HG02798 (cell line): ENCODE results near the gene GYPC.
"Not testable (repeated sequence)": the region's sequence is repeated elsewhere in the genome, so short reads cannot be mapped to it uniquely, and the experiment has no call there.

Experiments
- ATAC-seq: cut with Tn5 transposase; IDR thresholded peaks from one replicate; pipeline ENCODE4 v1.9.1; 2021; ENCODE audit warnings: mild to moderate bottlenecking; ENCODE audit not compliant: unreplicated experiment, poor library complexity

GYPC gene

DNA sequence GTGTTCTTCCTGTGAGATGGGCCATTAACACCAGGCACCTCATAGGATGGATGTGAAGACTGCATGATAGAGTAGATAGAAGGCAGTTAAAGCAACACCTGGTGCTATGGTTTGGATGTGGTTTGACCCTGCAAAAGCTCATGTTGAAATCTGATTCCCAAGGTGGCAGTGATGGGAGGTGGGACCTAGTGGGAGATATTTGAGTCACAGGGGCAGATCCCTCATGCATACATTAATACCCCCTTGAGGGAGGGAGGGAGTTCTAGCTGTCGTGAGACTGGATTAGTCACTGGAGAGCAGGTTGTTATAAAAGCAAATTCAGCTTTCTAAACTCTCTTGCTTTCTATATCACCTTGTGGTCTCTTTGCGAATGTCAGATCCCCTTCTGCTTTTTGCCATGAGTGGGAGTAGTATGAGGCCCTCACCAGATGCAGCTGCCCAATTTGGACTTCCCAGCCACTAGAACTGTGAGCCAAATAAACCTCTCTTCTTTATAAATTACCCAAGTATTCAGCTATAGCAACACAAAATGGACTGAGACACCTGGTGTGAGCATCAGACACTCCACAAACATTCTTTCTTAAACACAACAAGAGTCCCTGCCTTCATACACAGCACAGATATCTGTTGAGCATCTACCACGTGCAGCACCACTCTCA lies 37.1 kb downstream of the GYPC start:
- ATAC-seq = not testable (repeated sequence)

DNA sequence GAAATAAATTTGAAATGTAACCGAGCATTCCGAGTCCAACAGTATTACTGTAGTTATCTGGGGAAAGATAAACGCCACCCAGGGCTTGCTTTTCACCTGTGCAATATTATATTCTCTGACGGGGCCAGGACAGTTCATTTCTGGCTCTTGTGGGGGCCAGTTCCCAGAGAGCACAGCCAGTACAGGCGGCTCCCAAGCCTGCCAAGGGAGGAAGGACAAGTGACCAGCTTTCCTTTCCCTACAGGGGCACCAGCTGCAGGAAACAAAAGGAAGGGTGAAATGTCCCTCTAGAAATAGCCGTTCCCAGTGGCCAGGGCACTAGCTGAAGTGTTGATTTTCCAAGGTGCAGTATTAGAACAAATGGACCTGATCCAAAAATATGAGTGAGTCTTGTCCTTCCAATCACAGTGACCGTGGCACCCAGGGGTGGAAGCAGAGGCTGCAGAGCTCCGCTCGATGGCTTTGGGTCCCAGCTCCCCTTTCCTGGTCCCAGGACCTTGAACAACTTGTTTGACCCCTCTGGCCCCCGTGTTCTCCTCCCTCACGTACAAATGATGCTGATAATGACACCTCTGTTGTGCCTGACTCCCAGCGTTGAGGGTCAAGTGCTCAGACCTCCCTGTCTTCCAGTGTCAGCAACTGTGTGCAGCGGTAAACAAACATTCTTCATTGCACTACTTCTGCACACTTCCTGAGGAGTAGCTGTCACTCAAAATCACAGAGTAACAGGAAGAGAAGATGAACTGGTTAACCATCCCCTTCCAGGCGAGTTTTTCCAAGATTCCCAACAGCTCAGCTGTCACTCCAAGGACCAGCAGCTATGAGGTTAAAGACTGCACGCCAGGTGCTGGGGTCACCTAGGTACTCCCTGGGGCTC lies 40.9 kb downstream of the GYPC start:
- no peak for ATAC-seq

DNA sequence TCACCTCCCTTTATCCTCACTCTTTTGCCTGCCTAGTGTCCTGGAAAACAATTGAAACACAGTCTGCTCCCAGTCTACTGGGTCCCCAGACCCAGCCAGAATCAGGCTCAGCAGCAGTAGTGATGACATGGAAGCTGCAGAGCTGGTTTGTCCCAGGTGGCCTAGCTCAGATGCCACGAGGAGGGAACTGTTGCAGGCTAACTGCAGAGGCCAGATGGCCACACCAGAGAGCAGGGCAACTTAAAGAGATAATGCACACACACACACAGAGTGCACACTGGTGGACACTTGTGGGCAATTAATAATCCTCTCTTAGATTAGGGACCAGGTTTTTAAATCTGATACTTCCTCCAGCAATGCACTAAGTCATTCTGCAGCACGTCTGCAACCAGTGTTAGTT lies 42.4 kb downstream of the GYPC start:
- no peak for ATAC-seq

DNA sequence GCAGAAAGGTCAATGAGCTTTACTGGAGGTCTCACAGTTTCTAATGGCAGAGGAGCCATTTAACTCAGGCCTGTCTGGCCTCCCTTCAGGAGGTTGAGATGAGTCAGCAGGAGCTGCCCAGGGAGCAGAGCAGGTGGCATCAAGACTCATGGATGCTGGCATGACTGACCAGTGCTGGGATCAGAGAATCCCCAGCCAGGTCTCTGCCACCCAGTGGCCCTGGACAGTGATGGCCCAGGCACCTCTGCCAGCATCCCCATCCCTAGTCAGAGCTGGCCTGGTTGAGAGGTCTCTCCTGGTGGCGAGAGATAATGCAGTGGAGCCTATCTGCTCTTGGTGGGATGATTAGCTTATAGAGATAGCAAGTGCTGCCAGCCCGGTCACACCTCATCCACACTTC lies 43.1 kb downstream of the GYPC start:
- no peak for ATAC-seq

DNA sequence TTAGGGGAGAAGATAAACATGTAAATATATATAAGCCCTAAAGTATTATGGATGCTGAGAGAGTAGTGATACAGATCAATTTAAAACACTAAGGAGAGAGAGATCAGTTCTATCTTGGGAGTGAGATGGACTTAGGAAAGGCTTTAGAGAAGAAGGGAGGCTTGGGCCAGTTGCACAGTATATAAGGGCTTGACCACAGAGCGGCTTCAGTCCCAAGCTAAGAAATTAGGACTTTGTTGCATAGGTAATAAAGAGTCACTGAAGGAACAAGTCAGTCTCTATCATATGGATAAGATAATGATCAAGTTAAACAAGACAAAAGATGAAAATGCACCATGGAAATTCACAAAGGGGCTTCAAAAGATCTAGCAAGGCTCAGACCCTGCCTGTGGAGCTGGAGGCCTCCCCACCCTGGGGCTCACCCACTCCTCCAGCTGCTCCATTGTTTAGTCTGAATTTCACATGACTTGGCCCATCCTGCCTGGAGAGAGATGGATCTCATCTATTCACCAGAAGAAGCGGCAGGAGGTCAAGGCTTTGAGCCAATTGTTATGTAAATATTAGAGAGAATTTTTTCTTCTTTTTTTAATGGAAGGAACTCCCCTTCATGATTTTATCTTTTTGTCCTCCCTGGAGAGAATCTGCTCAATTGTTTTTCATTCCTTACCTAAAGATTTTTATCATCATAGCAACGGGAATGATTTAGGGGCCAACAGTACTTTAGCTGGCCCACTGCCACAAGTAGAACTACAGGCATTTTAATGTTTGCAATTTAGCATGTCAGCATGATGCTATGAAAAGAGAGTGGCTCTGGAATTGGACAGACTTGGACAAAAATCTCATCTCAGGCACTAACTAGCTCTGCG lies 44.0 kb downstream of the GYPC start:
- ATAC-seq = no peak

DNA sequence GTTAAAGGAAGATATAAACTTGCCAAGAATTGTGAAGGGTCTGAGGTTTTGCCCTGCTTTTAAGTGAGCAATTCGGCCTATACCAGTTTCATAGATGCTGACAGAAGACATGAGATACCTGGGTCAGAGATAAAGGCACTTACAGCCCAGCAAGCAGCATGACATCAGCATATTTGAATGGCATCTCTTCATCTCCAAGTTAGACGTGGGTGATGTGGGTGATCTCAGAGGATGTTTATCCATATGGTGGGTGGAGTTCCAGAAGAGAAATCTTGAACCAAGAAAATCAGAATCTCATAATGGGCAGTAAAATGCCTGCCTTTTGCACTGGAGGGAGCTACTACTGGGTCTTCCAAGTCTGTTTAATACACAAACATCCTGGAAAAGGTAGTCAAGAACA lies 44.7 kb downstream of the GYPC start:
- no peak for ATAC-seq

DNA sequence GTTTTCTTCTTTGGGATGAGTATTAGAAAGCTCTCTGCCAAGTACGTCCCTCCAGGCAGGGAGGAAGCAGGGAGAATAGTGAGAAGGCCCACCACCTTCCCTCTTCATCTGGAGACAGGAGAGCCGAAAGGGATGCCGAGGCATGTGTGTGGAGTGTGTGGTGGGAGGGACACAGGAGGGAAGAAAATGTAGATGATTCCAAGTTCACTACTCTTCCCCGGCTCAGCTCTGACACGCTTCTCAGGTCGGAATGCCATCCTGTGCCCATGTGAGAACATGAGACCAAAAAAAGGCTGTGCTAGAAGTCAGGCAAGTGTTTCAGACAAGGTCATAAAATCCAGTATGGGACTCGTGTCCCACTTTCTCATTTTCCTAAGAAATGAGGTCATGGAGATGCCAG lies 47.4 kb downstream of the GYPC start:
- no peak for ATAC-seq

DNA sequence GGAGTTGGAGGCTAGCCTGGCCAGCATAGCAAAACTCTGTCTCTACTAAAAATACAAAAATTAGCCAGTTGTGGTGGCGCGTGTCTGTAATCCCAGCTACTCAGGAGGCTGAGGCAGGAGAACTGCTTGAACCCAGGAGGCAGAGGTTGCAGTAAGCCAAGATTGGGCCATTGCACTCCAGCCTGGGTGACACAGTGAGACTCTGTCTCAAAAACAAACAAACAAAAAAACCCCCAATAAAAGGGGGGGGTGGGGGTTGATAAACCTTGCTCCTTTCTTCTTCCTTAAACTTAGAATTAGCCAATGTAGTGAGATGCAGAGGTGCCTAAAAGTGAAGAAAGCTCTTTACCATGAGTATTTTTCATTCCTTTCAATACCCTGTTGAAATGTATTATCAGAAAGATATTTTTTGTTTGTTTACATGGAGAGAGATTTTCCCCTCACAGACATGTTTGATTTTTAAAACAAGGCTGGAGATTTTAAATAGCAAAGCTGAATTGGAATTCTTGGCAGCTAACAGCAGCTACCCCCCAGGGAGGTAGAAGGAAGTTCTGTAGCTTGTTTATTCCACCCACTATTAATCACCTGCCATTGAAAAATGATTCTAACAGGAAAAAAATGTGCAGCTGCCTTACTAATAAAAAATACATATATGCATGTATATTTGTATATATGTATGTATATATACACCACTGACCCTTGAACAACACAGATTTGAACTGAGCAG lies 48.6 kb downstream of the GYPC start:
- ATAC-seq = no peak

DNA sequence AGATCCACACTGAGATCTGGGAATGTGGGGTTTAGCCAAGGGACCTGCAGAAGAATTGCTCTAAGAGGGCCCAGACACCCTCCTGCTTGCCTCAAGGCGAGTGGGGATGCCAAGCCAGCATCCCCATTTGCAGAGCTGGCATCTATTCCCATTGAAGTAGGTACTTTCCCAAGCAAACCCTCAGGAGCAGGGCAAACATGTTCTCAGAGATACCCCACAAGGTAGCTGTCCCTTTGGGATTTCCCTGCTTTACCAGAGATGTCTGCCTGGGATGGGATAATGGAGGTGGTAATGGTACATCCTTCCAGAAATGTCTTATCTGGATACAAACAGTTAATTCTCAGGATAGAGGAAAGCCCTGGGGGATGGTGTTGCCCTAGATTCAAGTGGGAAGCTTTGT lies 51.2 kb downstream of the GYPC start:
- no peak for ATAC-seq

DNA sequence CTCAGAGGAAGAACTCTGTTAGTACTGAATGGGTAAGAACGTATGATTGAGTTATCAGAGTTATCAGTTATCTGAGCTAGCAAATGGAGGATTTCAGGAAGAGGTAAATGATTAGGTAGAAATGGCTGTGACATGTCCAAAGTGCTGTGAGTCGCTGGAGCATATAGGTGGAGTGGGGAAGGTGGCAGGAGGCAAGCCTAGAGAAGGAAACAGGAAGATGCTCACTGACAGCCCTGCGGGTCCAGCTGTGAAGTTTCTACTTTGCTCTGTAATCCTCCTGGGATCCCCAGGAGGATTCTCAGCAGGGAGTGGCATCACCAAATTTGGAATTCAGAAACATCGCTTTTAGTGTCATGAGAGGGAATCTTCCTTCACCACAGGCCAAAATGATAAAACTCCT lies 52.0 kb downstream of the GYPC start:
- no peak for ATAC-seq

DNA sequence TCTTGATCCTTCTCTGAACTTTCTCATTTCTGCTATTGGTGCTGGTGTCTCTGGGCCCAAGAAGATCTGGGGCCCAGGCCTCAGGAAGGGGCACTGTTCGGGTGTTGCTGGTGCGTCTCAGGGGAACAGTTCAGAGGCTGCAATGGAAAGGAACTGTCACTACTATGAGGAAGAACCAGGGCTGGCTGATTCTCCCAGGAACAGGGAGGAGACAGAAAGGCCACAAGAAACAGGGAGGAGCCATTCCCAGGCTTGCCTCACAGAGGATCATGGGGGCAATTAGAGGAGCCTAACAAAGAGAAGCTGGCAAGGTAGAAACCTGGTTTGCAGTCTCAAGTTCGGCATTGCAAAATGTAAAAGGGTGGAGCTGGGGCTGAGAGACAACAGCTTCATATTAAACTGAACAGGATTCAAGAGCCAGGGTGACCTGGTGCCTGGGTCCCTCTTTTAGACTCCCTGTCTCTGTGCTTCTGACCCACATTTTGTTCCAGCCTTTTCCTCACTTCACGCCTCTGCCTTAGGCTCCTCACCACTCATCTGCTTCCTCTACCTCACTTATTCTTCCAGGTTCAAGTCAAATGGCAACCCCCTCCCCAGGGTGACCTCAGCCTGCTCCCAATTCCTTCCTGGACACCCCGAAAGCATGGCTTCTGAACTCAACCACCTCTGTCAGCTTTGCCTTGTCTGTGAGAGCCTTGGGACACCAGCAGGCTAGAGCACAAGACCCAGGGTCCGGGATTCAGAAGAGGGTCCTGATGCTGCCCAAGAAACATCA lies 58.4 kb downstream of the GYPC start:
- no peak for ATAC-seq

DNA sequence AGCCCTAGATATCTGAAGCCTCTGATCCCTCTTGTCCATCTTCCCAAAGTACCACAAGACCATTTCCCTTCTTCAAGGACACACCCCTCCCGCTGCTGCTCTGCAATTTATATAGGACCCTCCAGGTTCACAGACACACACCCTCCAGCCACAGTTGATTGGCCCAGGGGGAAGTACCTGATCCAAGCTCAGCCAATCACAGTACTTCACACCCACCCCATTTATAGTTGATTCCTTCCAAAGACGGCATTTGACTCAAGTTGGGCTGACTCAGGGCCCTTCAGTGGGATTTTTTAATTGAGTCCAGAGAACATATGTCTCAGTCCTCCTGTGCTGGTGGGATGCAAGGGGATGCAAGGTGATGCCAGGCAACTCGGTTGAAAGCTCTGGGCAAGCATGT lies 59.2 kb downstream of the GYPC start:
- ATAC-seq = no peak

DNA sequence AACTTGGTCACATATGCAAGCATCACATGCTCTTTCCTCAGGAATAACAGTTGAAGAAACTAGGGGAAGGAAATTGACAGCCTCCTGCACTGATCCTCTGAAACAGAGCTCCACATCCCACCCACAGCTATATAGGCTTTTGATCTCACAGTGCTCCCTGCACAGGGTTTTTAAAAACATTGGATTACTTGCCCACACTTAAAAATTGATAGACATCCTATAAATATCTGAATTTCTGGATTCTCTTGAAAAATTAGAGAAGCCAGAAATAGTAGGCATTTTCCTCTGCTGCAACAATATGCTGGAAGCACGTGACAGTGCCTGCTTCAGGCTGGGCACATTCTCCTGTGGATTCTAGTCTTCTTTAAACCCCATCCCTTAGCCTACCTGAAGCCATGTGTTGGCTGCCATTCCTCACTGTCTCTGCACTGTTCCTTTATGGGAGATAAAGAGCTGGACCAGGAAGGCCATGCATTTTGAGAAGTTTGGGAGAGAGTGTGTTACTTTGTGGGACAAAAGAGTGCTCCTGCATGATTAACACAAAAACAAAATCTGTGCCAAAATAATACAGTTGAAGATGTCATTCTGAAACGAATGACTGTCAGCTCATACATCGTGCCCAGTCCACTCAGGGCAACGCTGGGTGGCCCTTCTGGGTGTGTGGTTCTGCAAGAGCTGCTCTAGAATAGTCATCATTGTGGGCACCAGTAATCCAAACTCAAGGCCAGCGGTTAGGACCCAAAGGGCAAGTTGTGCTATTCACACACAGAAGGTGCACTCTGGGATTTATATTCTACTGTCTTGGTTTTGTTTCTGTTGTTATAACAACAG lies 59.8 kb downstream of the GYPC start:
- ATAC-seq = no peak

DNA sequence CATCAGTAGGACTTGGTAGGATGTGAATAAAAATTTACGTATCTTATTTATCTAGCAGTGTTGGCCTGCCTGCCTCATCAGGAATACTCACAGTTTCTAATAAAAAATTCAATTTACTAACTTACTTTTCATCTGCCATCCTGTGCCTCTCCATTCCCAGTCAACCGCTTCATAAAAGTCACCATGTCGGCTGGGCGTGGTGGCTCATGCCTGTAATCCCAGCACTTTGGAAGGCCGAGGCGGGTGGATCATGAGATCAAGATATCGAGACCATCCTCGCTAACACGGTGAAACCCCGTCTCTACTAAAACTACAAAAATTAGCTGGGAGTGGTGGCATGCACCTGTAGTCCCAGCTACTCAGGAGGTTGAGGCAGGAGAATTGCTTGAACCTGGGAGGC lies 61.3 kb downstream of the GYPC start:
- ATAC-seq = not testable (repeated sequence)

DNA sequence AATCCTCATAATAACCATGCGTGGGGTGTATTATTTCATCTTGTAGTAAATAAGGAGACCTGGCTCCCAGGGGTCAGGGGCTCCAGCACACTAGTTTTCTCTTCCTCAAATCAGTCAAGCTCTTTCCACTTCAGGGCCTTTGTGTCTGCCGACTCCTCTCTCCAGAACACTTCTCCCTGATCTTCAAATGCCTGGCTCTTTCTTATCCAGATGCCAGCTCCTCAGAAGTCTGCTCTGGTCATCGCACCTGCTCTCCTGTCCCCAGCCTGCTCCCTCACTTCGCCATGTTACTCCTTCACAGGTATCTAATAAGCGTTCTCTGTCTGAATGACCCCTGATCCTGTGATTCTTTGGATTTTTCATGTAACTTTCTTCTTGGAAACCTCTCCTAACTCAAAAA lies 62.0 kb downstream of the GYPC start:
- ATAC-seq = no peak

DNA sequence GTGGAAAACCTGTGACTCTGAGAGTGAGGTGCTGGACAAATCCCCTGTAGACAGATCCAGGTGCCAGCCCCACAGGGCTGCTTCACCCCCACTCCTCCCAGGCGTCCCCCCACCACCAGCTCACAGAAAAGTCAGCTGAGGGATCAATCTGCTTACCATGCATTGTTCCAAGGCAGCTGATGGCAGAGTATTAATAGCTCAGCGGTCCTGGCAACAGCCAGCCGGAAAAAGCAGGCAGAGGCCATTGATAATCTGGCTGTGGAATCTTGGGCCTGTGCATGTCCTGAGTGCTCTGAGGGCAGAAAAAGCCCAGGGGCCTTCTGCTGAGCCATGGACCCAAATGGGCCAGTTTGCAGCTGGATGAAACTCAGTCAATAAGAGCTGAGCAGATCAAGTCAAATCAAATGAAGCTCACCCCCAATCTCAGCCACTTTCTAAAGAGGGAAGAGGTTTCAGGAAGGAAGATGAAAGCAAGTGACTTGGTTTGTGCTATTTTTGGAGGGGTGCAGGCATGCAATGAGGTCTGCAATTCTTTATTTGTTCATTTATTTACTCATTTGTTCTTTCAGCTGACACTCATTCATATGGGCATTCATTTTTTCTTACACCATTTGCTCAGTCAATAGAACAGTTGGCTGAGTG lies 63.4 kb downstream of the GYPC start:
- no peak for ATAC-seq

DNA sequence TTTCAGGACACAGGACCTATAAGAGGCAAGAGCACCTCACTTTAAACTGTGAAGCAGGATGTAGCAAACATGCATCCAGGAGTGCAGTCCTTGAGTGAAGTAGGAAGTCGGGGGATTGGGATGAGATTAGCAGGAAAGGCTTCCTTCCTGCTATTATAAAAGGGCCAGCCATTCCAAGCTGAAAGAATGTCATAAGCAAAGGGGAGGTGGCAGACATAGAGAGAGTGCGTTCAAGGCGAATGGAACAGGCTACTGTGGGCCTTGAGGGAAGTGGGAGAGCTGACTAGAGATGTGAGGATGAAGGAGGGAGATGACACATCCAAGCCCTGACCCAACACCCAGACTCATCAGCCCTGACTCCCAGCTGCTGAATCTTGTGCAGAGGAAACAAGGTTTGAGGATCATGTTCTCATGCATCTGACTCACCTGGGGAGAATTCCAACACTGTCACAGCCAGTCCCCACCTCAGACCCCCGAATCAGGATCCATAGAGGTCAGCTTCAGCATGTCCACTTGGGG lies 63.9 kb downstream of the GYPC start:
- no peak for ATAC-seq

DNA sequence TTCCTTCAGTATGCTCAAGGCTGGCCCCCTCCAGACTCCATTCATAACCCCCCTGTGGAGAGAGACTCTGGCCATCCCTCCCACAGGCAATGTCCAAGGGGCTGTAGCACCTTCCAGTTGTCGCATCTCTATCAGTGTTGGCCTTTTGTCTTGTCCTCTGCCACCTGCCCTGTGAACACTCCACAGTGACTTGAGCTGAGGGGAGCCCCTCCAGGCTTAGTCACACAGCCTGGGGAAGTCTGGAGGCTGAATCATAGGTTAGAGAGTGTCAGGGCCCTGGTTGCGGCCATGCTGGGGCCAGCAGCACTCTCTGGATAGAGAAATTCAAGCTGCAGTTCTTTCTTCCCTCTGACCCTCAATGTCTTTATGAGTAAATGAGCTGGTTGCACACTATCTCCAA lies 64.7 kb downstream of the GYPC start:
- ATAC-seq = no peak
